GM19438 (cell line): ENCODE results near the gene CALML4.
"Not testable (repeated sequence)": the region's sequence is repeated elsewhere in the genome, so short reads cannot be mapped to it uniquely, and the experiment has no call there.

Experiments used
- ATAC-seq: cut with Tn5 transposase; IDR thresholded peaks from one replicate; pipeline ENCODE4 v1.9.1; 2021; ENCODE audit warnings: low read depth; ENCODE audit not compliant: unreplicated experiment

CALML4 gene

GRCh38 chr15:68209272-68209671 is 4.1 kb upstream of the CALML4 start:
- no peak for ATAC-seq

- no peak for ATAC-seq
Observed at GRCh38 chr15:68208636-68209240, 3.6 kb upstream of the CALML4 start.

- no peak for ATAC-seq
Observed at GRCh38 chr15:68208136-68208535, 3.0 kb upstream of the CALML4 start.

- no peak for ATAC-seq
Observed at GRCh38 chr15:68207176-68207935, 2.2 kb upstream of the CALML4 start.

GRCh38 chr15:68206711-68207151 is 1.6 kb upstream of the CALML4 start:
- ATAC-seq: no peak

GRCh38 chr15:68205954-68206539 is 915 bp upstream of the CALML4 start:
- ATAC-seq: no peak

- no peak for ATAC-seq
Observed at GRCh38 chr15:68205558-68205944, 419 bp upstream of the CALML4 start.

- no peak for ATAC-seq
Observed at GRCh38 chr15:68204361-68204760, 771 bp downstream of the CALML4 start.

- ATAC-seq: no peak
Observed at GRCh38 chr15:68203956-68204355, 1.2 kb downstream of the CALML4 start.

- no peak for ATAC-seq
Observed at GRCh38 chr15:68203486-68203885, 1.6 kb downstream of the CALML4 start.

- ATAC-seq: not testable (repeated sequence)
Observed at GRCh38 chr15:68202994-68203393, 2.1 kb downstream of the CALML4 start.

- no peak for ATAC-seq
Observed at GRCh38 chr15:68201879-68202261, 3.3 kb downstream of the CALML4 start.

GRCh38 chr15:68201153-68201878 is 3.8 kb downstream of the CALML4 start:
- ATAC-seq: no peak

GRCh38 chr15:68200016-68200861 is 4.9 kb downstream of the CALML4 start:
- no peak for ATAC-seq

GRCh38 chr15:68199340-68199739 is 5.8 kb downstream of the CALML4 start:
- no peak for ATAC-seq

- no peak for ATAC-seq
Observed at GRCh38 chr15:68197661-68198437, 7.3 kb downstream of the CALML4 start.

GRCh38 chr15:68197170-68197492 is 8.0 kb downstream of the CALML4 start:
- ATAC-seq: no peak

- ATAC-seq: no peak
Observed at GRCh38 chr15:68196445-68197169, 8.5 kb downstream of the CALML4 start.
